WTC11 (cell line): ENCODE data around the gene PIGZ. TPM values are rescaled to one million over a fixed set of nuclear protein-coding genes. Genes with fewer than 3 reads are reported as not detected.

ENCODE experiments used
- ATAC-seq: fragments of 200-7000 bp; cut with Tn5 transposase; 2 replicates; pipeline ENCODE4 v1.10.0; 2021; ENCODE audit warnings: mild to moderate bottlenecking, moderate library complexity
- CTCF ChIA-PET: fragments of 300-600 bp; sonication (Branson Sonifier 250); formaldehyde crosslinking; loops from one replicate; lab custom pipeline; 2021; ENCODE audit warnings: antibody characterized with exemption; lab: Charles Lee
- POLR2A ChIA-PET: fragments of 350-600 bp; sonication (Branson Sonifier 250); formaldehyde crosslinking; loops from one replicate; lab custom pipeline; 2021; ENCODE audit warnings: antibody characterized with exemption; lab: Charles Lee
- DNase-seq: peaks from one replicate; pipeline ENCODE4 v3.0.0; 2021; ENCODE audit warnings: low spot score
- H3K27ac Mint-ChIP-seq: 2 replicates; pipeline ENCODE4 v1.8.0; 2021; ENCODE audit warnings: mixed read lengths
- H3K27me3 Mint-ChIP-seq: 2 replicates; pipeline ENCODE4 v1.8.0; 2021; ENCODE audit warnings: low read depth, mild to moderate bottlenecking, moderate library complexity, mixed read lengths
- H3K36me3 Mint-ChIP-seq: 2 replicates; pipeline ENCODE4 v1.8.0; 2021; ENCODE audit warnings: mixed read lengths
- H3K4me1 Mint-ChIP-seq: 2 replicates; pipeline ENCODE4 v1.8.0; 2022; ENCODE audit warnings: mixed read lengths
- H3K4me3 Mint-ChIP-seq: 2 replicates; pipeline ENCODE4 v1.8.0; 2021; ENCODE audit warnings: mild to moderate bottlenecking, moderate library complexity, mixed read lengths
- H3K9me3 Mint-ChIP-seq: 2 replicates; pipeline ENCODE4 v1.8.0; 2021; ENCODE audit warnings: mixed read lengths
- CTCF ChIP-seq: fragments of 200-600 bp; IDR thresholded peaks from 2 replicates; pipeline ENCODE4 v1.8.0; 2022; ENCODE audit warnings: antibody characterized with exemption
- E2F1 ChIP-seq: sonication (generic); formaldehyde crosslinking; IDR thresholded peaks from 2 replicates; pipeline ENCODE4 v1.8.0; 2022; ENCODE audit warnings: mild to moderate bottlenecking, missing genetic modification reagents
- FOXP1 ChIP-seq: sonication (generic); formaldehyde crosslinking; IDR thresholded peaks from 2 replicates; pipeline ENCODE4 v1.8.0; 2022; ENCODE audit warnings: missing genetic modification reagents, mild to moderate bottlenecking, moderate library complexity, borderline replicate concordance
- HMGA2 ChIP-seq: fragments of 250-450 bp; sonication (Bioruptor Pico); IDR thresholded peaks from 2 replicates; pipeline ENCODE4 v1.4.0; 2021; ENCODE audit warnings: mild to moderate bottlenecking, moderate library complexity
- HMGXB4 ChIP-seq: sonication (generic); formaldehyde crosslinking; IDR thresholded peaks from 2 replicates; pipeline ENCODE4 v1.8.1; 2023; ENCODE audit warnings: mild to moderate bottlenecking, moderate library complexity, missing genetic modification reagents
- IRF2 ChIP-seq: sonication (generic); formaldehyde crosslinking; IDR thresholded peaks from 2 replicates; pipeline ENCODE4 v1.8.0; 2022; ENCODE audit warnings: low read depth, missing genetic modification reagents, borderline replicate concordance
- NFYB ChIP-seq: sonication (generic); formaldehyde crosslinking; conservative IDR thresholded peaks from 2 replicates; pipeline ENCODE4 v1.8.0; 2022; ENCODE audit warnings: low read depth, missing genetic modification reagents
- NR1H2 ChIP-seq: sonication (generic); formaldehyde crosslinking; IDR thresholded peaks from 2 replicates; pipeline ENCODE4 v1.9.0; 2021; ENCODE audit warnings: mild to moderate bottlenecking, moderate library complexity, missing genetic modification reagents
- NR2C2 ChIP-seq: sonication (generic); formaldehyde crosslinking; IDR thresholded peaks from 2 replicates; pipeline ENCODE4 v1.8.0; 2022; ENCODE audit warnings: mild to moderate bottlenecking, missing genetic modification reagents
- NR3C1 ChIP-seq: sonication (generic); formaldehyde crosslinking; conservative IDR thresholded peaks from 2 replicates; pipeline ENCODE4 v1.8.1; 2023; ENCODE audit warnings: low read depth, mild to moderate bottlenecking, missing genetic modification reagents
- PRDM15 ChIP-seq: sonication (generic); formaldehyde crosslinking; IDR thresholded peaks from 2 replicates; pipeline ENCODE4 v1.8.0; 2022; ENCODE audit warnings: missing genetic modification reagents
- PRRX2 ChIP-seq: fragments of 250-450 bp; sonication (Bioruptor Pico); IDR thresholded peaks from 2 replicates; pipeline ENCODE4 v1.8.0; 2021; ENCODE audit warnings: mild to moderate bottlenecking
- SMAD3 ChIP-seq: sonication (generic); formaldehyde crosslinking; IDR thresholded peaks from 2 replicates; pipeline ENCODE4 v1.8.0; 2022; ENCODE audit warnings: missing genetic modification reagents, mild to moderate bottlenecking, borderline replicate concordance
- SP1 ChIP-seq: sonication (generic); formaldehyde crosslinking; conservative IDR thresholded peaks from 2 replicates; pipeline ENCODE4 v1.8.1; 2022; ENCODE audit warnings: missing genetic modification reagents
- ZNF416 ChIP-seq: fragments of 250-450 bp; sonication (Bioruptor Pico); IDR thresholded peaks from 2 replicates; pipeline ENCODE4 v1.9.0; 2021; ENCODE audit warnings: mild to moderate bottlenecking, inconsistent platforms
- ZNF532 ChIP-seq: fragments of 250-450 bp; sonication (Bioruptor Pico); IDR thresholded peaks from 2 replicates; pipeline ENCODE4 v1.9.0; 2021; ENCODE audit warnings: mild to moderate bottlenecking, borderline replicate concordance
- ZNF671 ChIP-seq: fragments of 250-450 bp; sonication (Bioruptor Pico); IDR thresholded peaks from 2 replicates; pipeline ENCODE4 v1.8.0; 2021; ENCODE audit warnings: mild to moderate bottlenecking
- total RNA-seq: library from RNA; stranded (reverse); gene quantifications from 3 replicates; pipeline ENCODE4 v1.2.3, GENCODE V29; 2021

The PIGZ gene
- total RNA-seq, 1 experiment from 2014 or later = 0.37 TPM

GRCh38 chr3:197001106-197001971 lies 32.7 kb upstream of the PIGZ start:
- Mint-ChIP-seq H3K4me1 (peaks cover 15% of the 10 kb centered on the region), H3K9me3 (no peaks in the 10 kb centered on the region), H3K4me3 (peak overlapping the region; percentile 65), H3K27ac (peak overlapping the region; percentile 76; the same call in 1 of the 2 replicates), H3K36me3 (no peaks in the 10 kb centered on the region), H3K27me3 (peaks cover 29% of the 10 kb centered on the region)
- CTCF ChIA-PET = interaction anchor here (1.5 to 5.1 kb wide), 2 partner anchors 21 to 28 kb away, joined by 4 to 48 read pairs; partner anchors contain the start of gene MELTF
- TF ChIP-seq IRF2 (CRISPR knock-in tag) (no peak), NR3C1 (CRISPR knock-in tag) (no peak), NFYB (no peak), ZNF532 (CRISPR knock-in tag) (no peak), ZNF416 (CRISPR knock-in tag) (no peak), SMAD3 (CRISPR knock-in tag) (no peak), SP1 (CRISPR knock-in tag) (no peak)
- DNase-seq (no peak), ATAC-seq (no peak)
- POLR2A ChIA-PET = interaction anchor here (1.5 kb wide), 1 partner anchor 28 kb away, joined by 4 read pairs; no protein-coding TSS in a partner anchor

- no peak overlapping the region for H3K27ac Mint-ChIP-seq
- ATAC-seq (no peak), DNase-seq (no peak)
- ChIA-PET POLR2A (no interaction called here), CTCF (interaction anchor here (5.1 kb wide), 1 partner anchor 29 kb away, joined by 48 read pairs; the partner anchor contains the start of gene MELTF)
- H3K4me3 Mint-ChIP-seq = no peak overlapping the region
- H3K4me1 Mint-ChIP-seq = peaks cover 15% of the 10 kb centered on the region
- peaks cover 25% of the 10 kb centered on the region for H3K27me3 Mint-ChIP-seq
- H3K9me3 Mint-ChIP-seq = no peaks in the 10 kb centered on the region
- no peaks in the 10 kb centered on the region for H3K36me3 Mint-ChIP-seq
- TF ChIP-seq HMGA2 (CRISPR knock-in tag) (no peak), NR2C2 (CRISPR knock-in tag) (no peak), CTCF (no peak), FOXP1 (CRISPR knock-in tag) (no peak), PRDM15 (CRISPR knock-in tag) (no peak), E2F1 (CRISPR knock-in tag) (no peak), IRF2 (CRISPR knock-in tag) (no peak), NR1H2 (no peak), PRRX2 (CRISPR knock-in tag) (no peak), ZNF671 (CRISPR knock-in tag) (no peak), HMGXB4 (CRISPR knock-in tag) (no peak)
Measured at GRCh38 chr3:197000211-197000610, 31.6 kb upstream of the PIGZ start.
